Stimulated activated CD4-positive, alpha-beta T cell treated with anti-CD3 and anti-CD28 coated beads, Interleukin-4, amount 100 ng/mL, for 4 hours (primary cell): ENCODE measurements around the gene TMEM178B.
"Not testable (repeated sequence)": the region's sequence is repeated elsewhere in the genome, so short reads cannot be mapped to it uniquely, and the experiment has no call there.

Experiments used
- DNase-seq, 2 experiments: peaks; one replicate each; pipeline ENCODE4 v3.0.0-alpha.2; 2020

TMEM178B gene

DNA sequence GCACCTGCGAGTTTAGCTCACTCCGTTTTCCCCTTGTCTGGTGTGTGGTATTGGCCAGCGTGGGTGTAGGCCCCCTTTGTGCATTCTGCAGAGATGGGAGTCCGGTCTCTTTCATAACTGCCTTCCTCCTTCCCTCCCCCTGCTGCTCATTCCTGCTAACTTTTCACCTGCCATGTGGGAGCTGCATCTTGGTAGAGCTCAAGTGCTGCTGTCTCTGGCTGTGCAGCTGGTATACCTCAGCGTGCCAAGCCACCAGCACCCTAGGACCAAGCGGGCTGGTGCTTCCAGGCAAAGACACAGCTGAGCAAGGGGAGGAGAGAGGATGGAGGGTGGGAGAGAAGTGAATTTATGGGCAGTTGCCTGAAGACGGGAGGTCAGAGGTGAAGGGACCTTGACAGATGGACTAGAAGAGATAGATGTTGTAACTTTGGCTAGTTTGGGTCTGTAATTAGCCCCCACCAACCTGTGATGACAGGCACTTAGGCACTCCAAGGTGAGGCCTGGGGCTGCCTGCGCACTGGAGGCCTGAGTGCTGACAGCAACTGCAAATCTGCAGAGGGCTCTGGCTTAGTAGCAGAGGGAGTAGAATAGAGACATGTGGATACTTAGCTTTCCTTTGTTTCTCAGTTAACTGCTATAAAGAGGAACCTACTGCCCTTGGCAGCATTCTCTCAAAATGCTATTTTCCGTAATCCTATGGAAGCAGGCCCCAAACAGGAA, 328.6 kb downstream of the TMEM178B start:
- DNase-seq: no peak

DNA sequence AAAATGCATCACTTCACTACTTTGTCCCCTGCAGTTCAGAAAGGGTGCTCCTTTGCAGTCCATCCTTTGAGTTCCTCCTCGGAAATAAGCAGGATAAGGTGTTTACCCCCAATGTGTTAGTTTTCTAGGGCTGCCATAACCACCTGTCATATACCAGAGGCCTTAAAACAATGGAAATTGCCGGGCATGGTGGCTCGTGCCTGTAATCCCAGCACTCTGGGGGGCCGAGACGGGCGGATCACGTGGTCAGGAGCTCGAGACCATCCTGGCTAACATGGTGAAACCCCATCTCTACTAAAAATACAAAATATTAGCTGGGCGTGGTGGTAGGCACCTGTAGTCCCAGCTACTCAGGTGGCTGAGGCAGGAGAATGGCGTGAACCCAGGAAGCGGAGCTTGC, 330.0 kb downstream of the TMEM178B start:
- DNase-seq: not testable (repeated sequence)

DNA sequence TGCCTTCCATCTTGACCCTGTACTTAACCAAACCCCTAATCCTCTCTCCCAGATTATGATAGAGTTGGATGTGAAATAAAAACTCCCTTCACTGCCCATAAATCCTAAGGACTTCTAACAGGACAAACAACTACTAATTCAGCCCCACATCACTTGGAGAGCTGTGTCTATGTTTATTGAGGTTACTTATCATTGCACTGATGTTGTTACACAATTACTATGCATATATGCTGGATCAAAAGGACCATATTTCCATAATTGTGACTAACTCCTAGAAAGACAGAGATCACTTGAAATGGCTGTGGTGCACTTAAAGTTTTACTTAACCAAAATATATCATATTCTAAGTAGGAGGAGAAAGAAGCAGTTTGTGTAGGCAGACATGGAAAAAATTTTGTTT, 332.5 kb downstream of the TMEM178B start:
- DNase-seq: no peak

DNA sequence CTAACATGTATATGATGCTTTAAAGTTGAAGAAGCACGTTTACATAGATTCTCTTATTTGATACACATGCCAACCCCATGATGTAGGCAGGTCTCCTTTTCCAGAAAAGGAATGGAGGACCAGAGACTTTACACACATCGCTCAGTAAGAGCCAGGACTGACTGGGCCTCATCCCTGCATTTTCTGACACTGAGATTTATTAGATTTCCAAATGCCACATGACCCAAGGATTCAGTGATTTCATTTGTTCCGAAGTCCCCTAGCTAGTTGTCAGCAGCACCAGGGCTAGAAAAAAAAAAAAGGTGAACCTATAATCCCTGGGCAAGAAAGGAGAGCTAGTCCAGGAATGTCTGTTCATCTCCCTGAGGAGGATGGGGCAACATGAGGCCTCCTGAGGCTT, 334.0 kb downstream of the TMEM178B start:
- DNase-seq: no peak

DNA sequence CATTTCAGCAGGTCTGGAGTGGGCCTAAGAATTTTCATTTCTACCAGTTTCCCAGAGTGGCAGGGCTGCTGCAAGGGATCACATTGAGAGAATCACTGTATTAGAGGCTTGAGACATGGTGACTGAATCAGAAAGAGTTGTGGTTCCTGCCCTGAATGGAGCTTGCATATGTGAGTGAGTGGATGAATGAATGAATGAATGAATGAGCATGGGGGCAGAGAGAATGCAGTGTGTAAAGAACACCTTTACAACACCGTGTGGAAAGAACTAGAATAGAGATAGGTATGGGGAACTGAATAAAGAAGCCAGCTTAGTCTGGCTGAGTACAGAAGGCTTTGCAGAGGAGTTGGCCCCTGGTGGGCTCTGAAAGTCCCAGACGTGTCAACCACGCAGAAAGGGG, 334.6 kb downstream of the TMEM178B start:
- DNase-seq: no peak

DNA sequence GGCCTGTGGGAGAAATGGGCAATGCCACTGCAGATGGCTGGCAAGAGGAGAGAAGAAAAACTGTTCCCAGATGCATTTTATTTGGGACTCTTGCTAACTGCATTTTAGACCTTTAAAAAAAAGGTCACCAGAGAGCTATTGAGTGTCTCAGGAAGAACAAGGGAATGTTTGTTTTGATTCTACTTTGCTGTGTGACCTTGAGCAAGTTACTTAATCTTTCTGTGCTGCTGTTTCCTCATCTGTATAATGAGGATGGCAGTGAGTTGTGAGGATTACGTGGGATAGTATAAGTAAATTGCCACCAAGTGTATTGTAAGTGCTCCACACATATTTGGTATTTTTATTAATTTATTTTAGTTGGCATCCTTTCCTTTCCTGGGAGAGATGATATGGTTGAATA, 335.4 kb downstream of the TMEM178B start:
- DNase-seq: no peak

DNA sequence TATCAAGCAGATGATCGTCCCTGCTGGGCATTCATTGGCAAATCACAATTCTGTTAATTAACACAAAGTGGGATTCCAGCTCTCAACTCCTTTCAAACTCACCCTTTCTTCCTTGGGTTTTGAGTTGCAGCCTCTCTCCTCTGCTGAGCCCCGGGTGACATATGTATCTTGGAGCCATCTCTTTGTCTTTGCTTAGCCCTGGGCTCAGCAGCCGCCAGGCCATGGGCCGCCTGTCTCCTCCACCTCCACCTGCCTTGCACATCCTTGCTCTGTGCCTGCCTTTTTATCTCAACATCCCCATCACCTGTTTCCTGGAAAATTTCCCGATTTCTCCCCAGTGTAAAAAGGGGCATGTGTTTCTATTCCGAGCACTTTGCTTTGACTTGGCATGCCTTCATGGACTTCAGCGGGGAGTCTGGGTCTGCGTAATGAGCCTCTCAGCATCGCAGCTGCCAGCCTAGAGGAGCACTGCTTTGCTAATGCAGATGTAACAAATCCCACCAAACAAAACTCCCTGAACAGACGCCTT, 336.0 kb downstream of the TMEM178B start:
- DNase-seq: no peak

DNA sequence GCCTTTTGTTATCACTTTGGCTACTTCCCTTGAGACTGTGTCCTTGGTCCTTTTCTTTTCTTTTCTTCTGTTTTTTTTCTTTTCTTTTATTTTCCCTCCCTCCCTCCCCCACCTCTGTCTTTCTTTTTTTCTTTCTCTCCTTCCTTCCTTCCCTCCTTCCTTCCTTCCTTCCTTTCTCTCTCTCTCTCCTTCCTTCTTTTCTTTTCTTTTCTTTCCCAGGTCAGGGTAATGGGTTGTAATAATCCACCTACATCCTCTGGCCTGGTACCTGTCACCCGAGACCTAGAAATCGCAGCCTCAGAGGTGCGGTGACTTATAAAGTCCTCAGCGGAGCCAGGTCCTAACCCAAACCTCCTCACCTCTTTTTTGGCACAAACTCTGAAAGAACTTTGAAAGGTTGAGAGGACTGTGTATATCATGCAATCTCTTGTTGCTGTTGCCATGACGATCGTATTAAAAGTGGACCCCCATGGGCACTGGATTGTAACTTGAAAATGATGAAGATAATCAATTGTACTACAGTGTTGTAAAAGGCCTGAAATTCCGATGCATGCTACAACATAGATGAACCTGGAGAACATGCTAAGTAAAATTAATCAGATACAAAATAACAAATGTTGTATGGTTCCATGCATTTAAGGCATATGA, 336.6 kb downstream of the TMEM178B start:
- no peak for DNase-seq

DNA sequence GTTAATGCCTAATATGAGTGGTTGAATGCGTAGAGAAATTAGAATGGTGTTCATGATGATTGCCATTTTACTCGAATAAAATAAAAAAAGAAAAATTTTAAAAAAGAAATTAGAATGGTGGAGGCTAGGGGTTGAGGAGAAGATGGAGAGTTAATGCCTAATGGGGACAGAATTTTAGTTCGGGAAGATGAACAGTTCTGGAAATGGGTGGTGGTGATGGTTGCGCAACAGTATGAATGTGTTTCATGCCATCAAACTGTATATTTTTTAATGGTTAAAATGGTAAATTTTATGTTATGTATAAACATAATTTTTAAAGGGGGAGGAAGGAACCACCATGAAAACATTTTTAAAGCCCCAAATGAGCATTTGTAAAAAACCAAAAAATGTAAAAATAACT, 337.3 kb downstream of the TMEM178B start:
- DNase-seq: no peak

DNA sequence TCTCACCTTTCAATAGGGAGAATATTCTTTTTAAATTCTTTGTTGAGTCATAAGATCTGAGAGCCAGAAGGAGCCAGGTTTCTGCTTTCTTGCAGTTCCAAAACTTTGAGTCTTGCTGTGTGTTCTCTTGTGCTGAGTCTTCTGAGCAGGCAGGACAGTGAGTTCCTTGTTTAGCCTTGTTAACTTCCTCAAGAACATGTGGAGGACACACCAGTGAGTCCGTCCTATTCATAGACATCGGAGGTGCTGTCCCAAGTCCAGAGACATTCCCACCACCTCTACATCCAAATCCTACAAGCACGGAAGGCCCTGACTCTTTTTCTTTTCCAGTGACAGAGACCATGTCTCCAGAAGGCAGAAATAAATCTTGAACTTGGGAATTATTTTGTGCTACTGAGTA, 342.1 kb downstream of the TMEM178B start:
- no peak for DNase-seq

DNA sequence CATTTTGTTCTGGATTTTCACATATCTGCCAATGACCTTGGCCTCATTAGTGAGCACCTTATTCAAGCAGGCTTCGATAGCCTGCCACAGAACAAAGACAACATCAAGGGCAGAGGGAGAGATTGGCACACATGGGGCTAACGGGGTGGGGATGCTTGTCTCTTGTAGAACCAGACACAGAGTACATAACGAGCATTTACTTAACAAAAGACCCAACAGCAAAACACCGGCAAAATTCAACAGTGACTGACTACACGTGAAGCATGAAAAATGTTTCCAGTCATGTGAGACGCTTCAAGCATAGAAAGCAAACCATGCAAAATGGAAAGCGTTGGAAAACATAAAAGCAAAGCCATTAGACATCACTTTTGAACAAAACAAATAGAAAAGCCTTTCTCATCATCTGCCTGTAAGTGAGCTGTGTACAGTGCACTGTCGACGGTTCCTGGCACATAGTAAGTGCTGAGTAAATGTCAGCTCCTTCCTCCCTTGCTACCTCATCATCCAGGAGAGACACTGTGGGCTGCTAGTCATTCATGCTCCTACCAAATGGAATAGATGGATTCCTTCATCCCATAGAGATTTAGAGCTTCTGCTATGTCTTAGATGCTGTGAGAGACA, 342.9 kb downstream of the TMEM178B start:
- DNase-seq: no peak

DNA sequence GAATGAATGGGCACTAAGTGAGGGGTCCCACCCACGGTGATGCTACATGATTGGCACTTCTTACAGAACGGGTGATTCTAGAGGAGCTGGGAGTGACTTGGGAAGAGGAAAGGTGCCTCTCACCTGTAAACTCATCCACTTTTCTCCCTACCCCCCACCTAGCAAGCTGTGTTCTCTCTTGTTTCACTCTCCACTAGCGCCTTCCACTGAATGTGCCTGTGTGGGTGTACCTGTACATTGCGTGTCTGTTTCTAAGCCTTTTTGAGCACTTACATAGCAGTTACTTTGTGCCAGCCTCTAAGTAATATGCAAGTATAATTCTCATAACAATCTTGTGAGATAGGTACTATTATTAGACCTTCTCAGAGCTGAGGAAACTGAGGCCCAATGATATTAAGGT, 343.6 kb downstream of the TMEM178B start:
- DNase-seq: no peak

DNA sequence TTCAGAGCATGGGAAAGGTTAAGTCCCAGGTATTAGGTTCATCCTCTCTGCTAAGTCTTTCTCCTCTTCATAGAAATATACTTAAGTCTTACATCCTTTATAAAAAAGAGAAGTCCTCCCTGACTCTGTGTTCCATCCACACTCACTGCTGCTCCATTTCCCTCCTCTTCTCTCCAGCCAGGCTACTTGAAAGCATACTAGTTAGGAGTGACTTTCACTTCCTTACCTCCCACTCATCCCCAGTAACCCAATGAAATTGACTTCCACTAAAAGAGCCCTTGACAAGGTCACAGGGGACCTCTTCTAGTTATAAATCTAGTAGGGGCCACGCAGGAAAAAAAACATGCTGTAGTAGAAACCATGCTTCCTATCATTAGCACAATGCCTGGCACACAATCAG, 344.2 kb downstream of the TMEM178B start:
- no peak for DNase-seq

DNA sequence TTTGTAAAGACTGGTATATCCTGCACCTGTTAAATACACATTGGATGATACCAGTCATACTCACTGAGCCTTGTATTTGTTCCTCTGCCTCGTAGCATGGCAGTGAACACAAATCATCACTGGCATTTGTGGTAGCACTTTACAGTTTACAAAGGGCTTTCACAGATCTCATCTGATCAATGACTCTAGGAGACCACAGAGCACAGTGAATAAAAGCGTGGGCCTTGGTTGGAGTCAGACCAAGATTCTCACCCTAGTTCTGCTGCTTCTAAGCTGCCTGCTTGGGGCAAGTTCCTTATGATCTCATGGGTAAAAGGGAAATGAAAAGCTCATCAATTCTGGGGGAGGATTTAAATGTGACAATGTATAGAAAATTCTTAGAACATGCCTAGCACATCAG, 347.4 kb downstream of the TMEM178B start:
- no peak for DNase-seq

DNA sequence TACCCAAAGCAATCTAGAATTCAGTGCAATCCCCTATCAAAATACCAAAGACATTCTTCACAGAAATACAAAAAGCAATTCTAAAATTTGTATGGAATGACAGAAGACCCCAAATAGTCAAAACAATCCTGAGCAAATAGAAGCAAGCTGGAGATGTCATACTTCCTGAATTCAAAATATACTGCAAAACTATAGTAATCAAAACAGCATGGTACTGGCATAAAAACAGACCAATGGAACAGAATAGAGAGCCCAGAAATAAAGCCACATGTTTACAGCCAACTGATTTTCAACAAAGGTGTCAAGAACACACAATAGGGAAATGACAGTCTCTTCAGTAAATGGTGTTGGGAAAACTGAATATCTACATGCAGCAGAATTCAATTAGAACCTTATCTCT, 353.3 kb downstream of the TMEM178B start:
- no peak for DNase-seq

DNA sequence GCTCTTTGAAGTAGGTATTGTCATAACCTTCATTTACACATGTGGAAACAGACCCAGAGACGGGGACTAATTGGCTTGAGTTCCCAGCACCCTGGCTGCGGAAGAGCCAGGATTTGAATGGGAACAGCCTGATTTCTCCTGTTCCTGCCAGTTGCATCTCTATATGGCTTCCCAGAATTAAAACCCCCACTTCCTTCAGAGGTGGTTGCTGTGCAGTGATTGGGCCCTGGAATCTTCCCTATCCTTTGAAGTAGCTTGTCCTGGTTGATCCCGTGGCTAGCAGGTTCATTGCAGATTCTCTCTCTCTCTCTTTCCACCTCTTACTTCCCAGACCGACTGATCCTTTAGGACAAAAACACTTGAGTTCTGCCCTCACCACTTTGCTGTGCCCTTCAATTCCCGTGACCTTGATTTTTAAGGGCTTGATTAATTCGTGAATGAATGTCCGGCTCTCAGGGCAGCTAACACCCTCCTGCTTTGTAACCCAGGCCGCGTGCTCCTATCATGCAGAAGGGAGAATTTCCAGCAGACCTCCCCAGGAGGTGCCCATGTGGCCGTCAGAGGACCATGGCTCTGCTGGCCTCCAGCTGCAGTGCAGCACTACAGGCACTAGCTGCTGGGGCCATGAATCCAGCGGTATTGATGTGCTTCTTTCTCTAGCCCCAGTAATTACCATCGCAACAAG, 356.7 kb downstream of the TMEM178B start:
- DNase-seq: no peak

DNA sequence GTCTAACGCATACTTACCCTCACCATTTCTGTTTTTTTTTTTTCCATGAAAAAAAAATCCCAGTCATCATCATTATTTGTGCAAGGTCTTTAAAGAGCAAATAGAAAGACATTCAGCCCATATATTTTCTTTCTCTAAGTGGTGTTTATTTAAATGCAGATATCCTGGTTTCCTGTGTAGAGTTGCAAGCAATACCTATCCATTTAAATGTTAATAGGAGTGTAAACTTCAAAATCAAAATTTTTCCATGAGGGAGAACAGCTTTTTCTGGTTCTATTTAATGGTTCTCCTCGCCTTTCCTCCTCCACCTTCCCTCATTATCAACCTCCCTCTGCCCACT, 357.2 kb downstream of the TMEM178B start:
- DNase-seq: no peak

DNA sequence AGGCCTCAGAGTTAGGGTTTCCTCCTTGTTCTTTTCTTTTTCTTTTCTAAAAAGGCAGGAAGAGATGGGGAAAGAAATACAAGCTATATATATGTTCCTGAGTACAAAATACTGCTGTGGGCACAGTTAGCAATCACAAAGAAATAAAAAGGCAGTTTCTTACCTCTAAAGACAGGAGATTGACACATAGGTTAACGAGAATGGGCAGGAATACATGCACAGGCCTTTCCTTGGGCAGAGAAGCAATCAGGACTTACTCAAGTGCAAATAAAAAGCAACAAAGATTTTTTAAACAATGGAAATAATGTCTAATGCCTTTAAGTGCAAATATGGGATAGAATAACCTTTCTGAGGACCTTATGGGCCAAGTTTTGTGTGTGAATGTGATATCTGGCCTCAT, 357.8 kb downstream of the TMEM178B start:
- DNase-seq: no peak

DNA sequence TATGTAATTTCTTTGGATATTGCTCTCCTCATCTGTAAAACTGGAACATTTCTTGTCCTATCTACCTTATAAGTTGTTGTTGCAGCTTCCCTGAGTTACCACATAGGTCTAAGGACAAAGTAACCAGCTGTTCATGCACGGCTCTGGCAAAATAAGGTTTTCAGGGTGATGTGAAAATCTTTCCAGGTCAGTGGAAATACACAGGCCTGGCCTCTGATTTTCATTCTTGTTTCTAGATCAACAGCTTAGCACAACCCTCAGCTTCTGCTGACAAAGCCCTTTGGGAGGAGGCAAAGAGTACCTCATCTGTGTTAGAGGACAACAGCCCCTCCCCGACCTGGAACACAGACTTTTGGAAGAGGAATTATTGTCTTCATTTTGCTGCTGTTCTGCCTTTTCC, 359.8 kb downstream of the TMEM178B start:
- no peak for DNase-seq

DNA sequence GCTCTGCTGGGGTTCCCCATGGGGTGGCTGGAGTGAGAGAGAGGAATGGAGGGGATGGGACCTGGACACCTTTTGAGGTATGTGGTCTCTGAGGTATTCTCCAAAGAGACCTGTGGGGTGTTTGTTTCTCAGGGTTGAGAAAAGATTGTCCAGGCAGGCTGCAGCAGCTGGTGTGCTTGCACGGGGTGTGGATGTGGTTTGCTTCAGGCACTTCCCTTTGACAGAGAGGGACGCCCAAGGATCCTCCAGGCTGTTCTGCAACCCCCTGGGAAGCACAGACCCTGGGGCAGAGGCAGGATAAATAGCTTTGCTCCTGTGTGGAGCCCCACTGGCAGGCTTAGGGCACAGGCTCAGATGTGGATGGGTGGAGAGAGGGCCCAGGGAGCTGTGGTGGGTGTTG, 362.3 kb downstream of the TMEM178B start:
- no peak for DNase-seq

DNA sequence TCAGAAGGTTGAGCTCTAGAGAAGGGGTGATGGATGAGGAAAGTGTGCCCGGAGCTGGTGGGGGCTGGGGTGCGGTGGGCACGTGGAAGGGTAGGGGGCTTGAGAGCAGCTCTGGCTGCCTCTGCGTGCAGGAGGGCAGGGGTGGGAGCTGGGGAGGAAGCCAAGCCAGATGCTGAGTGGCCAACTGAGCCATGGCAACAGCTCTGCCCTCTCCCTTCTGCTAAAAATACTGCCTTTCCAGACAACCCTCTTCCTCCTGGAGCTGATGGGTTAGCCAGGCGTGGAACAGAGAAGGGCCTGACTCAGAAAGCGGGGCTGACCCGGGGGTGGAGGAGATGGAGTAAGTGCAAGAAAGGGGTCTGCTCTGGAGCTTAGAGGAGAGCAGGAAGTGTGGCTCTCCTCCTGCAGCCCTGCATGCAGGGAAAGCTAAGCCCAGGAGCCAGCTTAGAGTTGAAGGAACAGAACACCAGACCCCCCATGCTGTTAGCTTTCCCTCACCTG, 362.8 kb downstream of the TMEM178B start:
- no peak for DNase-seq

DNA sequence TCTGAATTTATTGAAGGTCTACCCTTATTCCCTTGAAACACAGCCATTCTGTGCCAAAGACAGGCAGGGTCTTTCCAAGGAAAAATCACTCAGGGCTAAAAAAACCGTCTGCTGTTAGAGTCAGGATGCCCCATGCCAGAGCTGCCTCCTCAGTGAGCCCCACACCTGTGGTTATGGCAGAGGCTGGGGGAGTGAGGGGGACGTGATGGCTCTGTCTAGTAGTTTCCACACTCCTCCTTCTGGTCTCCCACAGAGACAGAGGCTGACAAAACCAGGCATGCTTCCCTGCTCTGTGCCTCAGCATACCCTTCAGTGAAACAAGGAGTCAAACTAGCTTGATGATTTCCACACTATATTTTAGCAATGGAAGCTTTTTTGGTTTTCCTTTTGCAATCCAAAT, 365.3 kb downstream of the TMEM178B start:
- no peak for DNase-seq

DNA sequence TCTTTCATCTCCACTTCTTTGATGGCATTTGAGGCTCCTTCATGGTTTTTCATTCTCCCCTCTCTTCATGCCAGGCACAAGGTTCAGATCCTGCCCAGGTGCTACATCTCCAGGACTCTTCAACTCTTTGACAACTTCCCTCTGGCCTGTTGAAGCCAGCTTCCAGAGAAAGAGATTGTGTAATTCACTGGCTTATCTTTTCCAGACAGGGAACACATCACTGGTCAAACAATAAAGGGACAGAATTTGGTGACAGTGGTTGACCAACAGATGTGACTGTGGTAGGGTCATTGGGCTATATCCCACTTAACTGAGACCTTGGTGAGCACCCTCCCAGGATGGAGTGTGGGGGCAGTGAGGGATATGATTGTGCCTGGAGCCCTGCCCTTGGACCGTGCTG, 365.9 kb downstream of the TMEM178B start:
- no peak for DNase-seq
